HEK293 (cell line): ENCODE measurements around the gene ABI3.
A peak's percentile ranks its signal among the peaks of the same experiment; 100 is the strongest.

ENCODE experiments used
- CTCF ChIA-PET: fragments of 350-600 bp; formaldehyde crosslinking; extraction: SDS; loops from one replicate; lab custom pipeline; 2021; ENCODE audit warnings: antibody characterized with exemption; lab: Yijun Ruan, JAX
- POLR2A ChIA-PET: fragments of 300-600 bp; formaldehyde crosslinking; extraction: SDS; loops from one replicate; lab custom pipeline; 2020; ENCODE audit warnings: antibody characterized with exemption, inconsistent platforms; lab: Yijun Ruan, JAX
- H3K27ac ChIP-seq: fragments of 200-500 bp; sonication (Bioruptor generic); 2 replicates; pipeline ENCODE4 v1.5.1; 2014; ENCODE audit warnings: low read depth, low read length, control low read depth, inconsistent platforms; ENCODE audit errors: extremely low read depth
- H3K36me3 ChIP-seq, 2 experiments: fragments of 200-500 bp in 1 of 2; sonication (Bioruptor generic) in 1 of 2; 1 replicate in 1 of 2; 2 replicates in 1 of 2; pipeline ENCODE4 v1.5.1; 2014 to 2017; ENCODE audit warnings: inconsistent platforms in 2 of 2, low read length in 2 of 2; ENCODE audit not compliant: control insufficient read depth in 2 of 2, insufficient read depth in 1 of 2
- H3K4me1 ChIP-seq: fragments of 200-500 bp; sonication (Bioruptor generic); 2 replicates; pipeline ENCODE4 v1.5.1; 2014; ENCODE audit warnings: mild to moderate bottlenecking, low read length, inconsistent platforms; ENCODE audit not compliant: control insufficient read depth, insufficient read depth
- H3K4me3 ChIP-seq: 2 replicates; pipeline ENCODE4 v1.5.1; 2011; ENCODE audit warnings: low read depth, mild to moderate bottlenecking, control low read depth, low read length, moderate library complexity
- H3K9me3 ChIP-seq: fragments of 200-500 bp; sonication (Bioruptor generic); 2 replicates; pipeline ENCODE4 v1.5.1; 2014; ENCODE audit warnings: low read depth, low read length, inconsistent platforms; ENCODE audit not compliant: control insufficient read depth, insufficient read depth
- BCL11B ChIP-seq: fragments of 450-650 bp; formaldehyde crosslinking; IDR thresholded peaks from 2 replicates; pipeline ENCODE4 v1.5.1; 2016; ENCODE audit warnings: low read depth, missing biosample characterization, missing genetic modification characterization
- BCL6B ChIP-seq: fragments of 450-650 bp; formaldehyde crosslinking; IDR thresholded peaks from 2 replicates; pipeline ENCODE4 v1.5.1; 2017; ENCODE audit warnings: missing biosample characterization, missing genetic modification characterization
- GLIS2 ChIP-seq: fragments of 450-650 bp; formaldehyde crosslinking; IDR thresholded peaks from 2 replicates; pipeline ENCODE4 v1.5.1; 2016; ENCODE audit warnings: missing biosample characterization, missing genetic modification characterization
- HOXC10 ChIP-seq: sonication (generic); formaldehyde crosslinking; IDR thresholded peaks from 2 replicates; pipeline ENCODE4 v1.8.1; 2023; ENCODE audit warnings: mild to moderate bottlenecking, missing genetic modification reagents
- KLF9 ChIP-seq: fragments of 450-650 bp; formaldehyde crosslinking; IDR thresholded peaks from 2 replicates; pipeline ENCODE4 v1.5.1; 2016; ENCODE audit warnings: missing biosample characterization, missing genetic modification characterization, low read depth
- MYNN ChIP-seq: fragments of 450-650 bp; formaldehyde crosslinking; IDR thresholded peaks from 2 replicates; pipeline ENCODE4 v1.5.1; 2016; ENCODE audit warnings: missing biosample characterization, missing genetic modification characterization, borderline replicate concordance
- OVOL3 ChIP-seq: fragments of 450-650 bp; formaldehyde crosslinking; IDR thresholded peaks from 2 replicates; pipeline ENCODE4 v1.5.1; 2016; ENCODE audit warnings: missing biosample characterization, missing genetic modification characterization
- SP2 ChIP-seq: fragments of 450-650 bp; formaldehyde crosslinking; IDR thresholded peaks from 2 replicates; pipeline ENCODE4 v1.5.1; 2016; ENCODE audit warnings: missing biosample characterization, missing genetic modification characterization
- ZBTB11 ChIP-seq: fragments of 450-650 bp; formaldehyde crosslinking; conservative IDR thresholded peaks from 2 replicates; pipeline ENCODE4 v1.5.1; 2016; ENCODE audit warnings: low read depth, missing biosample characterization, missing genetic modification characterization
- ZNF140 ChIP-seq: fragments of 450-650 bp; formaldehyde crosslinking; IDR thresholded peaks from 2 replicates; pipeline ENCODE4 v1.5.1; 2016; ENCODE audit warnings: missing biosample characterization, missing genetic modification characterization
- ZNF169 ChIP-seq: fragments of 450-650 bp; formaldehyde crosslinking; IDR thresholded peaks from 2 replicates; pipeline ENCODE4 v1.5.1; 2016; ENCODE audit warnings: missing biosample characterization, missing genetic modification characterization
- ZNF175 ChIP-seq: fragments of 450-650 bp; formaldehyde crosslinking; IDR thresholded peaks from 2 replicates; pipeline ENCODE4 v1.5.1; 2016; ENCODE audit warnings: missing biosample characterization, missing genetic modification characterization
- ZNF223 ChIP-seq: fragments of 450-650 bp; formaldehyde crosslinking; IDR thresholded peaks from 2 replicates; pipeline ENCODE4 v1.5.1; 2016; ENCODE audit warnings: missing biosample characterization, missing genetic modification characterization
- ZNF239 ChIP-seq: fragments of 450-650 bp; formaldehyde crosslinking; IDR thresholded peaks from 2 replicates; pipeline ENCODE4 v1.5.1; 2016; ENCODE audit warnings: missing biosample characterization, missing genetic modification characterization
- ZNF280C ChIP-seq: fragments of 450-650 bp; formaldehyde crosslinking; IDR thresholded peaks from 2 replicates; pipeline ENCODE4 v1.5.1; 2016; ENCODE audit warnings: missing biosample characterization, missing genetic modification characterization
- ZNF335 ChIP-seq: fragments of 450-650 bp; formaldehyde crosslinking; conservative IDR thresholded peaks from 2 replicates; pipeline ENCODE4 v1.5.1; 2016; ENCODE audit warnings: missing biosample characterization, missing genetic modification characterization
- ZNF362 ChIP-seq: fragments of 450-650 bp; formaldehyde crosslinking; IDR thresholded peaks from 2 replicates; pipeline ENCODE4 v1.5.1; 2016; ENCODE audit warnings: missing biosample characterization, missing genetic modification characterization
- ZNF423 ChIP-seq: fragments of 450-650 bp; formaldehyde crosslinking; IDR thresholded peaks from 2 replicates; pipeline ENCODE4 v1.5.1; 2016; ENCODE audit warnings: missing biosample characterization, missing genetic modification characterization
- ZNF510 ChIP-seq: fragments of 450-650 bp; formaldehyde crosslinking; IDR thresholded peaks from 2 replicates; pipeline ENCODE4 v1.5.1; 2018; ENCODE audit warnings: mild to moderate bottlenecking, missing genetic modification characterization, missing biosample characterization; ENCODE audit not compliant: insufficient replicate concordance
- ZNF561 ChIP-seq: fragments of 450-650 bp; IDR thresholded peaks from 2 replicates; pipeline ENCODE4 v1.5.1; 2018; ENCODE audit warnings: missing biosample characterization, missing genetic modification characterization, borderline replicate concordance
- ZNF600 ChIP-seq: fragments of 450-650 bp; formaldehyde crosslinking; IDR thresholded peaks from 2 replicates; pipeline ENCODE4 v1.5.1; 2016; ENCODE audit warnings: missing biosample characterization, missing genetic modification characterization
- ZNF747 ChIP-seq: fragments of 450-650 bp; formaldehyde crosslinking; IDR thresholded peaks from 2 replicates; pipeline ENCODE4 v1.5.1; 2016; ENCODE audit warnings: missing biosample characterization, missing genetic modification characterization

ABI3 gene

GRCh38 chr17:49224997-49225337 lies 14.5 kb downstream of the ABI3 start (continued):
- TF ChIP-seq BCL6B (tag by site-specific recombination) (no peak), SP2 (tag by site-specific recombination) (no peak), ZNF169 (tag by site-specific recombination) (no peak), ZNF510 (tag by site-specific recombination) (no peak), MYNN (tag by site-specific recombination) (no peak)

- Histone ChIP-seq H3K36me3 (no peaks in the 10 kb centered on the region), H3K27ac (no peak overlapping the region), H3K4me1 (no peaks in the 10 kb centered on the region; the same call in 1 of the 2 replicates), H3K9me3 (no peaks in the 10 kb centered on the region), H3K4me3 (no peak overlapping the region)
- ChIA-PET CTCF (interaction anchor here (0.6 to 6.3 kb wide), 18 partner anchors 8 to 338 kb away, joined by 3 to 63 read pairs (median 4); partner anchors contain the start of genes ABI3 and GNGT2), POLR2A (interaction anchor here (0.6 kb wide), 1 partner anchor 12 kb away, joined by 9 read pairs; no protein-coding TSS in a partner anchor)
- TF ChIP-seq GLIS2 (tag by site-specific recombination) (peak; percentile 25; the same call in 1 of the 2 replicates), BCL6B (tag by site-specific recombination) (no peak), ZNF561 (tag by site-specific recombination) (no peak), ZNF747 (no peak)
These were observed 15.2 kb downstream of the ABI3 start for GRCh38 chr17:49225554-49226236.

- Histone ChIP-seq H3K4me3 (no peak overlapping the region), H3K27ac (no peak overlapping the region), H3K4me1 (no peaks in the 10 kb centered on the region; the same call in none of the 2 replicates), H3K9me3 (no peaks in the 10 kb centered on the region), H3K36me3 (no peaks in the 10 kb centered on the region)
- ChIA-PET POLR2A (interaction anchor here (1.0 kb wide), 1 partner anchor 35 kb away, joined by 3 read pairs; no protein-coding TSS in a partner anchor), CTCF (interaction anchor here (0.6 to 6.3 kb wide), 37 partner anchors 8 to 536 kb away, joined by 3 to 63 read pairs (median 4); partner anchors contain the start of genes ABI3, GNGT2 and PRAC2)
- TF ChIP-seq ZNF140 = no peak
- no peak for TF ChIP-seq OVOL3
- no peak for TF ChIP-seq ZNF239
- no peak for TF ChIP-seq HOXC10 (CRISPR knock-in tag)
- TF ChIP-seq ZNF335 (tag by site-specific recombination) = no peak
- no peak for TF ChIP-seq ZNF600
- no peak for TF ChIP-seq BCL11B (tag by site-specific recombination)
- no peak for TF ChIP-seq ZNF423 (tag by site-specific recombination)
- no peak for TF ChIP-seq ZBTB11 (tag by site-specific recombination)
- TF ChIP-seq ZNF169 (tag by site-specific recombination) = no peak
- TF ChIP-seq ZNF362 (tag by site-specific recombination) = no peak
- no peak for TF ChIP-seq ZNF280C (tag by site-specific recombination)
- no peak for TF ChIP-seq KLF9 (tag by site-specific recombination)
- no peak for TF ChIP-seq ZNF175 (tag by site-specific recombination)
- TF ChIP-seq ZNF223 (tag by site-specific recombination) = no peak
These were observed 16.4 kb downstream of the ABI3 start for GRCh38 chr17:49226771-49227435.
